Iris pigment epithelial cell (primary cell): ENCODE data around the gene POLR3H.

Experiments used
- DNase-seq: peaks from one replicate; pipeline ENCODE4 v3.0.0-alpha.2; 2011; ENCODE audit warnings: low read depth

The POLR3H gene

DNA sequence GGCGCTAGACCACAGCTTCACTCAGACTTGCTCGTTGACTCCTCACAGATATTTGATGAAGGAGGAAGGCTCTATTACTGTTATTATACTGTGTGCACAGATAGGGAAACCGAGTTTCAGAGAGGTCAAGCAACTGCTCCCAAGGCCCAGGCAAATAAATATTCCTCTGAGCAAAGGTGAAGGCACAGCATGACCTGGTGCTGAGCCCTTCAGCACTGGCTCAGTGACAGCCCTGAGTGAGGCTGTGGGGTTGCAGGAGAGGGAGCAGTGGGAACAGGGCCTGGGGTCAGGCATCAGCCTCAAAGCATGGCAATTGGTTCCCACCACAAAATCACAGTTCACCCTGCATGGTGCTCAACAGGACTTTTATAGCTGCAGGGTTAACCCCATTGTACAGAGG, 7.1 kb downstream of the POLR3H start:
- no peak for DNase-seq

DNA sequence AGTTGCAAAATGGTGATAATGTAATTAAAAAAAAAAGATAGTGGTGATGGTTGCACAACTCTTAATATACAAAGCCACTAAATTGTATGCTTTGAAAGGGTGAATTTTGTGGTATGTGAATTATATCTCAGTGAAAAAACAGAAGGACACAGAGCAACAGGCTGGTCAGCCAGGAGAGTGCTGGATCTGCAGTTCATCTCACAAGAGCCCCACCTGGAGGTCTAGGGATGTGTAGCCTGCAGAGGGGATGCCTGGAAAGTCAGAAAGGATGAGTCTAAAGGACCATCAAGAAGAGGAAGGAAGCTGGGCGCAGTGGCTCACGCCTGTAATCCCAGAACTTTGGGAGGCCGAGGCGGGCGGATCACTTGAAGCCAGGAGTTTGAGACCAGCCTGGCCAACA, 9.0 kb downstream of the POLR3H start:
- DNase-seq, result peak; percentile 34

DNA sequence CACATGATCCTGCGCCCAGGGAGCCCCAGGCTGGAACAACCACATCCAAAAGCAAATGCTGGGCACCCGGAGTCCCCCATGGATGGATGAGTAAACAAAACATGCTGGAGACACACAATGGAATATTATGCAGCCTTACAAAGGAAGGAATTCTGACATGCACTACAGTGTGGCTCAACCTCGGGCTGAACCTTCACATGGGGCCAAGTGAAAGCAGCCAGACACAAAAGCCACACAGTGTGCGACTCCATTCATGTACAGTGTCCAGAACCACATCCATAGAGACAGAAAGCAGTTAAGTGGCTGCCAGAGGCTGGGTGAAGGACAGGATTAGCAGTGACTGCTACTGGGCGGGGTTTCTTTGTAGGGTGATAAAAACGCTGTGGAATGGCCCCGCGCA, 10.1 kb downstream of the POLR3H start:
- no peak for DNase-seq

DNA sequence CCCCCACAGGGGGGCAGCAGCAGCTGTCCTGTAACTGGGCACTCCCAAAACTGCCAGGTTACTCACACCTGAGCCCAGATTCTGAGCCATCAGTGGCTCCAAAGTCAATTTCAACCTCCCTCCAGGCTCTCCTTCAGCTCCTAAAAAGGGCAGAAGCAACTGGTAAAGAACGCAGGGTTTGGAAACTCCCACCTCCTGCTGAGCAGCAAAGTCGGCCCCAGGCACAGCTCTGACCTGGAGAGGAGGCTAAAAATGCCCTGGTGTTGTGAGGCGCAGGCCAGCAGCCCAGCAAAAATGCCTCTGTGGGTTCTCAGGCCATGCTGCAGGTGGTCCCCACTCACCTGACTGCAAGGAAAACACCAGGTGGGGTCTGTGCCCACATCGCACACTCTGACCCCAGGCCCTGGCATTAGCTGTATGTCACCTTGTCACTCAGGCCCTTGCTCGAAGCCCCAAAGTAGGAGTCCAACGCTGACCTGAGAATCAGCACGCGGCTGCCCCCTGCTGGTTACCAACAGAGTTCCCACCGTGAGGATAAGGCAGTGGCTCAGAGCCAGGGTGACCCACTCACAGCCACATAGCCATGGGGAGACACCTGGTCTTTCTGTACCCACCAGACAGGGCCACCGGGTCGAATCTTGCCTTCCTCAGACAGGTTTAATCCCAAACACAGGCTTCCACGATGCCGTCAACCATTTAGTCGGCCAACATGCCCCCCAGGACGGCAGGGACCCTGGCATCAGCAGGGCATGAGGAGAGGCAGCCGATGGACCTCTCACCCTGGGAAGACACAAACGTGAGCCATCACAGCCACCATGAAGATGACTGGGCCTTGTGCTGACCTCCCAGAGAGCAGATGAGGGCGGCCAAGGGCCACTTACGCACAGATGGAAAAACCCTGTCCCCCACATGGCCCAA, 11.1 kb downstream of the POLR3H start:
- DNase-seq, result peak; percentile 43

DNA sequence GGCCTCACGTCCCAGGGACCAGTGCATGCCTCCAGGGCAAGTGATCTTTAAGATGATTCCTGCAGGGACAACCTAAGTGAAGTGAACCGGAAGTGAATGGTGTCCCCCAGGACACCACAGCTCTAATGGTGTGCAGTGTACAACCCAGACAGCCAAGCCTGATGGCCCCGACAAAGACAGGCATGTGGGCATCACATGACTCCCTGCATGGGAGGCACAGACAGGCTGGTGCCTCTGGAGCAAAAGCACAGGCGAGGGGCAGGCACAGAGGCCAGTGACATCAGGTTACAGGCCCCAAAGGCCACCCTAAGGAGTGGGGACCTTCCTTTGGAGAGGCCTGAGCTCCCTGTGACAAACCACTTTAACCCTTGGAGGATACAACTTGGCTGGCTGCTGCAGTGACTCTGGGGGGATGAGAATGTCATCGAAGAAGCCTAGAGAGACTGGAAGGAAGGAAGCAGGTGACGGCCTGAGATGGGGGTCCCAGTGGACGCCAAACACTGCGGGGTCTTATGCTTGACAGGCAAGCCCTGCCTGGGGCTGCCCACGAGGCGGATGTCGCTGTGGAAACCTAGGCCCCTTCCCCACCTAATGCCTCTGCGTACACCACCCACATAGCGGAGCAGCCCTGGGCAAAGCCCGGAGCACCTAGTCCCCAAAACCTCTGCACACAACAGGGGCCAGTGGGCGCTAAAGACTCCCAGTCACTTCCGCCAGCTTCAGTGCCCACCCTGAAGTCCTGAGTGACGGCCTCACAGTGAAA, 12.4 kb downstream of the POLR3H start:
- DNase-seq, result no peak

DNA sequence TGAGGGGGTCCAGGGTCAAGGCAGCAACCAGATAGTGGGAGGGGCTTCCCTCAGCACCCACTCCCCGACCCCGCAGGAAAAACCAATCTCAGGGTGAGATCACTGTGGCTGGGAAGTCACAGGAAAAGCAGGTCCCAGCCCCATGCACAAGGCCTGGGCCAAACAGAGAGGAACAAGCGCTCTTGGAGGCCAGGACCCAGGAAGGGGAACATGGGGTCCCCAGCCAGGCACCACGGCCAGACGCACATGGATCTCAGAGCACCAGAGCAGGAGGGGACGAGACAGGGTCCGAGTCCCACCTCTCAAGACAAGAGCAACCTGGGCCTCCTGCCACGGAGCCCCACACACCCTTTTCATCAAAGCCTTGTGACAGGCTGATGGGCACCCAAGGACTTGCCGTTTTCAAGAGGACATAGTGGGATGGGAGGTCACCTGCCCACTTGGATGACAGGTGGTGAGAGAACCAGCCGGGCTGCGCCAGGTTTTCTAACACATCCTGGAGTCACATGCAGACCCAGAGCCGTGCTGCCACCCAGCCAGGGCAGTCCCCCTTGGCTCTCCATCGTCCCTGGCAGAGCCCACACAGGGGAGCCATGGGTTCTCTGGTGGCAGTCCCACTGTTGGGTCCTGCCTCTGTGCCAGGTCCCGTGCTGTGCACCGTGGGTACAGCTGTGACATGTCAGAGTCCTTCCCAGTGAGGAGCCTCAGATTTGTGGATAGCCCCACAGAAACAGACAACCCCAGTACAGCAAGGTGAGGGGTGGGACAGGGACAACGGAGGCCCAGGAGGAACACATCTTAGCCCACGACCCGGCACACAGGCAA, 13.2 kb downstream of the POLR3H start:
- DNase-seq, result no peak

DNA sequence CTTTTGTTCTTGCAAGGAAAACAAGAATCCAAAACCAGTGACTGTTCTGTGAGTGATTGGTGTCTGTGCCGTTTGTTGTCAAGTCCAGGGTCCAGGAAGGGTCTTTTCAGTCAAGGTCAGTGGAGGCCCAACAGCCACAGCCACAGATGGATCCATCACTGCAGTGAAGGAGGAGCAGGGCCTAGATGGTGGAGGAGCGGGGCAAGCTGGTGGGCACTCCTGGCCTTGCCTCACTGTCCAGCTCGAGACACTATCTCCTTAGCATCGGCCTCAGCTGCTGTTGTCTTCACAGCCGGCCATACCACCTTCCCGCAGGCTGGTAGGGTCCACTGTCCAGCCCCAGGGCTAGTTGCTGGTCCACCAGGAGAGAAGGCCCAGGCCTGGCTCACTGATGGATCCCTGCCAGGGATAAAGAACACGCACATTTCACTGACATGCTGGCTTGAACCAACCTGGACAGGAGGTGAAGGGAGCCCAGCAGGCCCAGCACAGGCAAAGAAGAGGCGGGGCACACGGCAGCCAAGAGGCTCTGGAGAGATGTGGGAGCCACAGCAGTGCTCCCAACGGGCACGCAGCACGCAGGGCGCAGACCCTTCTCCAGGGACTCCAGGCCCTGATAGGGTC, 15.2 kb downstream of the POLR3H start:
- no peak for DNase-seq

DNA sequence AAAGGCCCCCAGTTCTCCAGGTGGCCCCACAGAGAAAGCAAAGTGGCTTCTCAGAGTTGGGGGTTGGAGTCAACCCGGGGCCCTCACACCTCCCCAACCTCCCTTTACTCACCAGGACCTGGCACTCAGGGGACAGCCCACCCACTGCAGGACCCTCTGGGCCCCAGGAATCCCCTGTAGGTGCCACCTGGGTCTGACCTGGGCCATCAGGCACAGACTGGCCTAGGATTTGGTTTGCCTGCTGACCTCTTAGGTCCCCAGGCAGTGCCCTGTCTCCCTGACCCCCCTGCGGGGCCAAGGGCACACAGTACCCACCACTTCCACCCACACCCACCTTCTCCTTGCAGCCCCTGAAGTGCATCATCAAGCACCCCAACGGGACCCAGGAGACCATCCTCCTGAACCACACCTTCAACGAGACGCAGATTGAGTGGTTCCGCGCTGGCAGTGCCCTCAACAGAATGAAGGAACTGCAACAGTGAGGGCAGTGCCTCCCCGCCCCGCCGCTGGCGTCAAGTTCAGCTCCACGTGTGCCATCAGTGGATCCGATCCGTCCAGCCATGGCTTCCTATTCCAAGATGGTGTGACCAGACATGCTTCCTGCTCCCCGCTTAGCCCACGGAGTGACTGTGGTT, 16.0 kb downstream of the POLR3H start:
- DNase-seq, result no peak

DNA sequence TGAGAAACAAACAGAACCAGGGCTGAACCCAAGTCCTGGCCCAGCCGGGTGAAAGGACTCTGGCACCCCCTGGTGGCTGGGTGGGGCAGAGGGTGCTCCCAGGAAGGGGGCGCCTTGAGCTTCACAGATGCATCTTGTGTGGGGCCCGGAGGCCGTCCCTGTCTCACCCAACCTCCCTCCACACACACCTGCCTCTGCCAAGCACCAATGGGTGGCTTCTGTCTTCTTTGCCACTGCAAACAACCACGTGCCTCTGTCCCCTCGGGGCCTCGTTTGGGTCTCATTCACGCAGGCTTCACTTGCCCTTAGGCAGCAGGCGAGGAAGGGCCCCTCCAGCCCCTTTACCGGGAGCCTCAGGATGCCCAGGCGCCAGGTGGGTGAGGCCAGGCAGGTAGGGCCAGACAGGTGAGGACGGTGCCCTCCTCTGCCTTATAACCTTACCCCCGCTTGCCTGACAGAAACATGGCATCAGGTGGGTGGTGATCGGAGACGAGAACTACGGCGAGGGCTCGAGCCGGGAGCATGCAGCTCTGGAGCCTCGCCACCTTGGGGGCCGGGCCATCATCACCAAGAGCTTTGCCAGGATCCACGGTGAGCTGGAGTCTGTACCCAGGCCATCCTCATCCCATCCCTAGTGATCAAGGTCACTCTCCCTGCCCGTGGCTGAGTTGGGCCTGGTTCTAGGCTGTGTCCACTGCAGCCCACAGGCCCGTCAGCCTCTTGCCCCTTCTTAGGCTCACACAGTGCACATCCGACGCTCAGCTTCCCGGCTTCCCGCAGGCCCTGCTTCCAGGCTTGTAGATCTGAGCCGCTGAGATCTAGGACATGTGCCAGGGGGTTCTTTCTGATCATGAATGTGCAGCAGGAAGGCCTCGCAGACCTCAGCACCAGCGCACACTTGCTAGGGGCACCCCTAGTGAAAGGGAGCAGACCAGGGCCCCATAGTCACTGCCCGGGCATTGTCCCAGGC, 17.2 kb downstream of the POLR3H start:
- no peak for DNase-seq

DNA sequence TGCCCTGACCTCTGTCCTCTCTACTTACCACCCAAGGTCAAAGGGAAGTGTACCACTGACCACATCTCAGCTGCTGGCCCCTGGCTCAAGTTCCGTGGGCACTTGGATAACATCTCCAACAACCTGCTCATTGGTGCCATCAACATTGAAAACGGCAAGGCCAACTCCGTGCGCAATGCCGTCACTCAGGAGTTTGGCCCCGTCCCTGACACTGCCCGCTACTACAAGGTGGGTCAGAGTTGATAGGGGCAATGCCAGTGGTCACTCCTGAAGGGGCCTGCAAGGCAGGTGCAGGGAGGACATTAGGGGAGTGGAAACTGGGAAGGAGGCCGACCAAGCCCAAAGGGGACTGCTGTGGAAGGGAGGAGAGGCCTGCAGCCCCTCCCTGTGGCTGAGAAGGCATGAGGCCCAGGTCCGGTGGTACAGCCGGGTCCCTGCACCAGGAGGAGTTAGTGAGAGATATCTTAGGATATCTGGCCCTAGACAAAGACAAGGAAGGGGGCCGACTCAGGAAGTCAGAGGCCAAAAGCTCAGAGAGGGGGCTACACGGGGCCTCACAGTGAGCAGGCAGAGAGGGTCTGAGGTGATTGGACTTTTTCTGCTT, 17.9 kb downstream of the POLR3H start:
- no peak for DNase-seq

DNA sequence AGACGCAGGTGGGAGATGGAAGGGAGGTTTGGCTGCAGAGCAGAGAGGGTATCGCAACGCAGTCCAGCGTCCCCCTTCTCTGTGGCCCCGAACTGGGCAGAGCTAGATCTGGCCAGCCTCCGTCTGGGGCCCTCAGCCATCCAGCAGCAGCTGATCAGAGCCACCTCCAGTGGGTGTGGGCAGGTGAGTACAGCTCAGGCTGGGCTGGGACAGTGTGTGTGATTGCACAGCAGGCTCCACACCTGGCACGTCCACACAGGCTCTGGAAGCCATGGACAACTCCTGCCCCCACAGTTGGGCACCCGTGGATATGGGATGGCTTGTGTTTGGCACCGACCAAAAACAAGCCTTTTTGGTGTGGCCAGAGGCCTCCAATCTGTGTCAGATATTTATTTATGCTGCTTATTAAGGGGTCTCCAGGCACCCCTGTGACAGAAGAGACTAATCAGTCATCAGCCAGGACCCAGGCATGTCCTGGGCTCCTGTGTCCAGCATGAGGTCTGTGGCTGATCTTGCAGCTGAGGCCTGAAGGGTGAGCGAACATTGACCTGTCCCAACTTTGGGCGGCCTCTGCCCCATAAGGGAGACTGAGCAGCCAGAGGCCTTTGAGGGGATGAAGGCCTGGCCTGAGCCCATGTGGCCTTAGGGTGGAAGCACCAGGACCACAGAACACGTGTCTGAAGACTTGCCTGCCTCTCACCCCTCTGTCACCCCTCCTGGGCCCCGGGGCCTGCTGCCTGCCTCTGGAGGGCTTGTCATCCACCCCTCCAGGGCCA, 18.6 kb downstream of the POLR3H start:
- DNase-seq, result no peak

DNA sequence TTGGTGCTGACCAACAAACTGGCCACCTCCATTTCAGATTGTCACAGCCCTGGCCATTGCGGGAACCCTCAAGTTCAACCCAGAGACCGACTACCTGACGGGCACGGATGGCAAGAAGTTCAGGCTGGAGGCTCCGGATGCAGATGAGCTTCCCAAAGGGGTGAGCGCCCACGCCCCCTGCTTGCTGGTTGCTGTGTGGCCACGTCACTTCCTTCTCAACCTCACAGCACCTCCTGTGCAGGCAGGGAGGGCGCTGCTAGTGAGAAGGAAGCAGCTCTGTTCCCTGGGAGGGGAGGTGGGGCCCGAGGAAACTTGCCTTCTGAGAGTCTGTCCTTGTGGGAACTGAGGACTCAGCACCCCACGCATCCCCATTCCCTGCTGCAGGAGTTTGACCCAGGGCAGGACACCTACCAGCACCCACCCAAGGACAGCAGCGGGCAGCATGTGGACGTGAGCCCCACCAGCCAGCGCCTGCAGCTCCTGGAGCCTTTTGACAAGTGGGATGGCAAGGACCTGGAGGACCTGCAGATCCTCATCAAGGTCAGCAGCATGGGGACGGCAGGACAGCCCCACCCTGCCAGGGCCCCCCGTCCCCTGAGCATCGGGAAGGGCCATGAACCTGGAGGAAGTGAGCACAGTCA, 19.3 kb downstream of the POLR3H start:
- DNase-seq, result peak; percentile 70

DNA sequence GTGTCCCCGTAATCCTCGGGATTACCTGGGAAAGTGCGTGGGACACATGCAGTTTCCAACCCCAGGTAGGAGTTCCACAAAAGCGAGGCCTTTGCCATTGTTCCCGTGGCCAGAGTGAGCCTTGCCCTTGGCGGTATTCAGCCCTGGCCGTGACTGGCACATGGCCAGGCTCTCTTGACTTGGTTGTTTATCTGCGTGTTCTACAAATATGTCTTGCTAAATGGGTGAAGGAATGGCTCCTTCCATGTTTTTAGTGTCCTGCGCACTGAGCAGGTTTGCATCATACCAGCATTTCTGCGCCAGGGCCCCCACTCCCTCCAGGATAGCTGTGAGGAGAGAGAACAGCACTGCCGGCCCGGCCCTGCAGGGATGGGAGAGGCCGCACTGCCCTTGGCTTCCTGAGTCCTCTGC, 20.0 kb downstream of the POLR3H start:
- DNase-seq, result peak; percentile 88

DNA sequence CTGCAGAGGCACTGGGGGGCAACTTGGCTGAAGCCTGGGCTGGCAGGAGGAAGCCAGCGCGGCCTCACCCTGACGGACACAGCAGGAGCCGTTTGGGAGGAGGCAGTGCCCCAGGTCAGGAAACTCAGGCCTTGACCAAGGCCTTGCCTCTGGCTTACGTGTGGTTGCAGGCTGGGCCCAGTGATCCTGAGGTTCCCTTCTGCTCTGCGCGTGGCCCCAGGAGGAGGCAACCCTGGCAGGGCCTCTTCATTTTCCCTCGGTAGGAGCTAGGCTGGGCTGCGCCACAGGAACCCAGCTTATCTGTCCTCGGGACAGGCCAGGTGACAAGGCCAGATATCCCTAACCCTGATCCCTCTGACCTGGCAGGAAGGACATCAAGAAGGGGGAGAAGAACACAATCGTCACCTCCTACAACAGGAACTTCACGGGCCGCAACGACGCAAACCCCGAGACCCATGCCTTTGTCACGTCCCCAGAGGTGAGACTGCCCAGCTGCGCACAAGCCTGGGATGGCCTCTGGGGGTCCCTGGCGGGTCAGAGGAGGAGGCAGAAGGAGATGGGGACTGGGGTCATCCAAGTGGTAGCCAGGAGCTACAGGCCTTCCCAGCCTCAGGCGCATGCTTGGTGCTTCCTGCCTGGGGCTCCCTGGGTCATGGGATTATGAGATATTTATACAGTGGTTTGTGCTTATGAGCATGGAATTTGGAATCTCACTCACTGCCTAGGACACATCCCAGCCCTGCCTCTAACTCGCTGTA, 20.6 kb downstream of the POLR3H start:
- peak; percentile 87 for DNase-seq

DNA sequence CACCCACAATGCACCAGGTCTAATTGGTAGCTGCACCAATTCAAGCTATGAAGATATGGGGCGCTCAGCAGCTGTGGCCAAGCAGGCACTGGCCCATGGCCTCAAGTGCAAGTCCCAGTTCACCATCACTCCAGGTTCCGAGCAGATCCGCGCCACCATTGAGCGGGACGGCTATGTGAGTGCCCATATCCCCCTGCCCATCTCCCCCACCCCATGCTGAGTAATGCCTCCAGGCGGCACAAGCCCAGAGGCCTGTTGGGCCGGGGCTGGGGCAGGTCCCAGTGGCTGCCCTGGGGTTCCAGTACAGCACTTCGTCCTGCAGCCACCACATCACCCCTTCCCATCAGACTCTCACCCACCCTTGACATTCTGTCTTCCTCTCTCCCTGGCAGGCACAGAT, 21.5 kb downstream of the POLR3H start:
- DNase-seq, result no peak

DNA sequence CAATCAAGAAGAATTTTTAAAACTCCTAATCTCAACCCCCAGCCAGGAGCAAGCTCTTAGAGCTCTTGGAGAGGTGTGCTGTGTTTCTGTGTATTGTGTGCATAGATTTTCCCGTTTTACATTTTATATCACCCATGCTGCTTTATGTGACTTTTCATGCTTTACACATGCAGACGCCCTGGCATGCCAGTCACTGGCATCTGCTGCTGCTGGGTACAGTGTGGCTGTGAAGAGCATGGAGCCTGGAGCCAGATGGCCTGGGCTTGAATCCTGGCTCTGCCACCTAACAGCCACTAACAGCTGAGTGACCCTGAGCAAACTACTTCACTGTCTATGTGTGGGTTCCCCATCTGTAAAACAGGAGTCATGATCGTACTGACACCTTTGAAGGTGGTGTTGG, 23.1 kb downstream of the POLR3H start:
- no peak for DNase-seq

DNA sequence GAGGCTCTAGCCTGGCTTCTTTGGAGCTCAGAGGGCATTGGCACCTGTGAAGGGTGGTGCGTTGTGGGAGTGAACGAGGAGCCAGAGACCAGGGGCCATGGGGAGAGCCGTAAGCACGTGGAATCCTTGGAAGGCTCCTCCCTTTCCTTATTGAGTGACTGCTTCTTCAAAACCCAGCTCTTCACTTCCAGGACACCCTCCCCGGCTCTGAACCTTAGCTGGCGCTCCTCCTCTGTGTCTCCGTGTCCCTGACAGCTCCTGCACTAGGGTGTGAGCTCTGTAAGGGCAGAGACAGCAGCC, 26.3 kb downstream of the POLR3H start:
- DNase-seq, result no peak
